Fibroblast of villous mesenchyme (primary cell): ENCODE data around the gene HLCS. TPM values are rescaled to one million over a fixed set of nuclear protein-coding genes. Genes with fewer than 3 reads are reported as not detected.
"Not testable (repeated sequence)": the region's sequence is repeated elsewhere in the genome, so short reads cannot be mapped to it uniquely, and the experiment has no call there.

Source experiments
- DNase-seq: peaks from one replicate; pipeline ENCODE4 v3.0.0-alpha.2; 2010; ENCODE audit warnings: low read depth
- H3K4me3 ChIP-seq: 2 replicates; pipeline ENCODE4 v1.5.1; 2011; ENCODE audit warnings: low read depth, mild to moderate bottlenecking, low read length
- CTCF ChIP-seq: IDR thresholded peaks from 2 replicates; pipeline ENCODE4 v1.5.1; 2012; ENCODE audit warnings: low read depth, mild to moderate bottlenecking, low read length; ENCODE audit not compliant: insufficient read depth
- total RNA-seq: library from RNA; depleted of rRNA; stranded (reverse); fragments of >200 nt; gene quantifications from 2 replicates; pipeline ENCODE4 v1.2.3, GENCODE V29; 2012

The HLCS gene
- 38.0 and 44.0 TPM in 2 replicates for total RNA-seq

- H3K4me3 ChIP-seq = peak within 1 kb of the TSS; percentile 75
- DNase-seq = peak; percentile 48
- TF ChIP-seq CTCF = no peak
Measured at GRCh38 chr21:36966066-36966820, at the start of gene HLCS. Gene HLCS (minus strand): TSS chr21:36966669. CDS start chr21:36966638, 31 bp downstream.

- peak overlapping the region; percentile 52 for H3K4me3 ChIP-seq
- peak; percentile 90 for DNase-seq
- TF ChIP-seq CTCF = peak; percentile 89
Measured at GRCh38 chr21:37009740-37010341, 43.4 kb upstream of the HLCS start.

GRCh38 chr21:37008724-37009123 lies 42.3 kb upstream of the HLCS start:
- H3K4me3 ChIP-seq = no peak overlapping the region
- no peak for TF ChIP-seq CTCF
- no peak for DNase-seq

GRCh38 chr21:37006486-37007291 lies 40.2 kb upstream of the HLCS start, which contains the start of gene RIPPLY3:
Gene RIPPLY3 (plus strand): TSS chr21:37006702. CDS start chr21:37006773, 71 bp downstream.
- peak within 1 kb of the TSS; percentile 48 for H3K4me3 ChIP-seq
- peak; percentile 21 for DNase-seq
- no peak for TF ChIP-seq CTCF

- no peak for DNase-seq
- H3K4me3 ChIP-seq = peak overlapping the region; percentile 48
- TF ChIP-seq CTCF = no peak
Measured at GRCh38 chr21:37005548-37006485, 39.3 kb upstream of the HLCS start.

- not testable (repeated sequence) for DNase-seq, H3K4me3 ChIP-seq
Measured at GRCh38 chr21:37003917-37004316, 37.4 kb upstream of the HLCS start.

- not testable (repeated sequence) for H3K4me3 ChIP-seq, DNase-seq
Measured at GRCh38 chr21:37002851-37003250, 36.4 kb upstream of the HLCS start.
